H1 (cell line): ENCODE results near the gene ADAMTS16. TPM values are rescaled to one million over a fixed set of nuclear protein-coding genes. Genes with fewer than 3 reads are reported as not detected.

Source experiments
- CTCF ChIA-PET: fragments of 300-600 bp; sonication (Branson Sonifier 250); formaldehyde crosslinking; loops from one replicate; lab custom pipeline; 2021; ENCODE audit not compliant: partially characterized antibody; lab: Charles Lee
- POLR2A ChIA-PET: fragments of 300-600 bp; sonication (Branson Sonifier 250); formaldehyde crosslinking; loops from one replicate; lab custom pipeline; 2021; ENCODE audit warnings: inconsistent platforms; ENCODE audit not compliant: partially characterized antibody; lab: Charles Lee
- DNase-seq, 2 experiments: peaks; one replicate each; pipeline versions ENCODE4 v3.0.0 to v3.0.0-alpha.2; 2010 to 2022; ENCODE audit warnings: low spot score in 2 of 2, low read depth in 1 of 2, mixed read lengths in 1 of 2
- FAIRE-seq: peaks from 2 replicates; lab custom pipeline; 2011; peaks lifted over from hg19 to GRCh38; lab: Jason Lieb, UNC
- H2AFZ ChIP-seq: 2 replicates; pipeline ENCODE4 v1.8.1; 2012; ENCODE audit warnings: low read length, inconsistent platforms
- H2AK5ac ChIP-seq: 2 replicates; pipeline ENCODE4 v1.6.1; 2013; ENCODE audit warnings: low read depth, low read length
- H2BK120ac ChIP-seq: replicated peaks from 2 replicates; pipeline ENCODE3; 2013; ENCODE audit warnings: low read depth, low read length, inconsistent platforms
- H2BK12ac ChIP-seq: 2 replicates; pipeline ENCODE4 v1.6.1; 2013; ENCODE audit warnings: low read depth, low read length
- H2BK15ac ChIP-seq: 2 replicates; pipeline ENCODE4 v1.6.1; 2013; ENCODE audit warnings: low read length
- H2BK20ac ChIP-seq: 2 replicates; pipeline ENCODE4 v1.6.1; 2013; ENCODE audit warnings: low read length
- H2BK5ac ChIP-seq: 2 replicates; pipeline ENCODE4 v1.6.1; 2013; ENCODE audit warnings: low read depth, low read length
- H3K14ac ChIP-seq: 2 replicates; pipeline ENCODE4 v1.6.1; 2013; ENCODE audit warnings: inconsistent platforms; ENCODE audit not compliant: insufficient read length
- H3K18ac ChIP-seq: 2 replicates; pipeline ENCODE4 v1.6.1; 2013; ENCODE audit warnings: low read length; ENCODE audit errors: extremely low read depth
- H3K23ac ChIP-seq: 2 replicates; pipeline ENCODE4 v1.6.1; 2013; ENCODE audit warnings: inconsistent platforms; ENCODE audit not compliant: insufficient read length
- H3K23me2 ChIP-seq: 2 replicates; pipeline ENCODE4 v1.6.1; 2013; ENCODE audit warnings: low read depth, low read length
- H3K27ac ChIP-seq: 2 replicates; pipeline ENCODE4 v1.6.1; 2011; ENCODE audit warnings: low read depth, low read length, inconsistent platforms
- H3K27me3 ChIP-seq, 4 experiments: replicated peaks in 1 of 4; 1 replicate in 1 of 4; 2 replicates in 3 of 4; pipeline versions ENCODE4 v1.6.1 to v1.8.1; 2011 to 2013; ENCODE audit warnings: low read length in 3 of 4, mild to moderate bottlenecking in 3 of 4, inconsistent platforms in 2 of 4, mixed read lengths in 2 of 4, moderate library complexity in 1 of 4; ENCODE audit not compliant: control insufficient read depth in 3 of 4, insufficient read depth in 3 of 4; ENCODE audit errors: extremely low read depth in 1 of 4
- H3K36me3 ChIP-seq, 4 experiments: 2 replicates each; pipeline versions ENCODE4 v1.6.1 to v1.8.1; 2011 to 2013; ENCODE audit warnings: mild to moderate bottlenecking in 4 of 4, low read length in 3 of 4, moderate library complexity in 2 of 4, control low read depth in 1 of 4, inconsistent platforms in 1 of 4; ENCODE audit not compliant: insufficient read depth in 4 of 4, control insufficient read depth in 2 of 4
- H3K4ac ChIP-seq: replicated peaks from 2 replicates; pipeline ENCODE3; 2013; ENCODE audit warnings: low read length, low read depth, mixed read lengths, inconsistent platforms; ENCODE audit not compliant: insufficient read length
- H3K4me1 ChIP-seq, 4 experiments: replicated peaks in 1 of 4; 1 replicate in 1 of 4; 2 replicates in 3 of 4; pipeline versions ENCODE4 v1.6.1 to v1.8.1; 2011 to 2013; ENCODE audit warnings: low read length in 3 of 4, inconsistent platforms in 2 of 4, mixed read lengths in 1 of 4; ENCODE audit not compliant: insufficient read depth in 4 of 4, control insufficient read depth in 3 of 4
- H3K4me2 ChIP-seq, 2 experiments: 2 replicates each; pipeline versions ENCODE4 v1.6.1 to v1.8.1; 2011 to 2013; ENCODE audit warnings: low read depth in 2 of 2, low read length in 2 of 2, control low read depth in 1 of 2, inconsistent platforms in 1 of 2, mild to moderate bottlenecking in 1 of 2; ENCODE audit not compliant: insufficient read depth in 1 of 2
- H3K4me3 ChIP-seq, 4 experiments: fragments of 200-600, 300-600 bp in 1 of 4; sonication (generic), shearing (Covaris generic), sonication (Bioruptor Twin) in 1 of 4; 2 replicates each; pipeline versions ENCODE4 v1.5.1 to v1.8.1; 2011 to 2016; ENCODE audit warnings: low read length in 4 of 4, low read depth in 3 of 4, control low read depth in 2 of 4, inconsistent platforms in 2 of 4, mild to moderate bottlenecking in 2 of 4, mixed read lengths in 1 of 4, moderate library complexity in 1 of 4; ENCODE audit not compliant: insufficient read depth in 2 of 4; ENCODE audit errors: extremely low read depth in 1 of 4
- H3K56ac ChIP-seq: replicated peaks from 2 replicates; pipeline ENCODE3; 2013; ENCODE audit warnings: low read depth, mild to moderate bottlenecking, mixed read lengths, low read length, inconsistent platforms; ENCODE audit not compliant: insufficient read length
- H3K79me1 ChIP-seq: 2 replicates; pipeline ENCODE4 v1.6.1; 2013; ENCODE audit warnings: low read depth, low read length, control low read depth
- H3K79me2 ChIP-seq, 2 experiments: 2 replicates each; pipeline versions ENCODE4 v1.6.1 to v1.8.1; 2012 to 2013; ENCODE audit warnings: low read length in 2 of 2, mild to moderate bottlenecking in 2 of 2, inconsistent platforms in 1 of 2; ENCODE audit not compliant: insufficient read depth in 2 of 2, control insufficient read depth in 1 of 2
- H3K9ac ChIP-seq, 4 experiments: replicated peaks in 1 of 4; 1 replicate in 1 of 4; 2 replicates in 3 of 4; pipeline versions ENCODE4 v1.6.1 to v1.8.1; 2011 to 2013; ENCODE audit warnings: low read depth in 3 of 4, low read length in 3 of 4, control low read depth in 2 of 4, mild to moderate bottlenecking in 2 of 4, moderate library complexity in 2 of 4, inconsistent platforms in 1 of 4; ENCODE audit errors: extremely low read depth in 1 of 4
- H3K9me3 ChIP-seq, 2 experiments: 2 replicates each; pipeline versions ENCODE4 v1.6.1 to v1.8.1; 2012 to 2013; ENCODE audit warnings: mild to moderate bottlenecking in 2 of 2, moderate library complexity in 2 of 2, control low read depth in 1 of 2, inconsistent platforms in 1 of 2, low read depth in 1 of 2, low read length in 1 of 2, mixed read lengths in 1 of 2; ENCODE audit not compliant: insufficient read depth in 2 of 2
- H4K20me1 ChIP-seq, 2 experiments: replicated peaks in 1 of 2; 2 replicates each; pipeline versions ENCODE3 to v1.8.1; 2011 to 2013; ENCODE audit warnings: inconsistent platforms in 2 of 2, low read length in 2 of 2, mild to moderate bottlenecking in 1 of 2; ENCODE audit not compliant: insufficient read depth in 2 of 2, control insufficient read depth in 1 of 2
- H4K5ac ChIP-seq: 2 replicates; pipeline ENCODE4 v1.6.1; 2013; ENCODE audit warnings: low read length, low read depth, mixed read lengths, inconsistent platforms; ENCODE audit not compliant: insufficient read length
- H4K8ac ChIP-seq: 2 replicates; pipeline ENCODE4 v1.8.0; 2013; ENCODE audit warnings: mild to moderate bottlenecking, moderate library complexity, low read length, inconsistent platforms; ENCODE audit not compliant: insufficient read depth; ENCODE audit errors: extremely low read depth
- H4K91ac ChIP-seq: replicated peaks from 2 replicates; pipeline ENCODE3; 2013; ENCODE audit warnings: low read length, mixed read lengths, inconsistent platforms; ENCODE audit not compliant: insufficient read length
- EGR1 ChIP-seq: IDR thresholded peaks from 2 replicates; pipeline ENCODE4 v1.6.1; 2011; ENCODE audit warnings: low read depth, low read length, borderline replicate concordance
- HDAC2 ChIP-seq, 2 experiments: fragments of 300-600 bp in 1 of 2; sonication (generic) in 1 of 2; IDR thresholded peaks; 2 replicates each; pipeline ENCODE4 v1.6.1; 2011 to 2012; ENCODE audit warnings: low read depth in 2 of 2, low read length in 2 of 2, mild to moderate bottlenecking in 2 of 2, moderate library complexity in 2 of 2, borderline replicate concordance in 1 of 2, inconsistent platforms in 1 of 2
- JUND ChIP-seq: IDR thresholded peaks from 2 replicates; pipeline ENCODE4 v1.6.1; 2011; ENCODE audit warnings: mild to moderate bottlenecking, improper control_type of control experiment, low read length
- KDM1A ChIP-seq: fragments of 200-600, 300-600 bp; sonication (generic); IDR thresholded peaks from 2 replicates; pipeline ENCODE4 v1.7.1; 2016; ENCODE audit warnings: mild to moderate bottlenecking, low read length, borderline replicate concordance
- NANOG ChIP-seq: IDR thresholded peaks from 2 replicates; pipeline ENCODE4 v1.6.1; 2011; ENCODE audit warnings: low read length, low read depth, mild to moderate bottlenecking, inconsistent platforms; ENCODE audit not compliant: insufficient read depth, poor library complexity, severe bottlenecking
- RBBP5 ChIP-seq: IDR thresholded peaks from 2 replicates; pipeline ENCODE4 v1.7.1; 2012; ENCODE audit warnings: low read depth, mild to moderate bottlenecking, inconsistent platforms, low read length, moderate library complexity, borderline replicate concordance
- SIN3A ChIP-seq, 2 experiments: IDR thresholded peaks in 1 of 2; conservative IDR thresholded peaks in 1 of 2; 2 replicates each; pipeline ENCODE4 v1.6.1; 2011 to 2012; ENCODE audit warnings: low read length in 2 of 2, improper control_type of control experiment in 1 of 2, low read depth in 1 of 2, mild to moderate bottlenecking in 1 of 2
- SRF ChIP-seq: IDR thresholded peaks from 2 replicates; pipeline ENCODE4 v1.6.1; 2011; ENCODE audit warnings: mild to moderate bottlenecking, low read depth, low read length, moderate library complexity
- TCF12 ChIP-seq: IDR thresholded peaks from 2 replicates; pipeline ENCODE4 v1.6.1; 2011; ENCODE audit warnings: low read depth, mild to moderate bottlenecking, low read length
- WGBS, 2 experiments: shearing (Covaris generic) in 1 of 2; methylation state at CpG; one replicate each; pipeline versions ENCODE4 v1.1.6 to v1.1.7; 2013 to 2015; ENCODE audit warnings: low lambda C conversion rate in 2 of 2, mixed read lengths in 2 of 2, inconsistent platforms in 1 of 2, low coverage in 1 of 2, missing lambda C conversion rate in 1 of 2; ENCODE audit not compliant: insufficient replicate concordance in 2 of 2, insufficient coverage in 1 of 2, insufficient read length in 1 of 2; ENCODE audit errors: extremely low coverage in 1 of 2, missing lambda C conversion rate in 1 of 2; 5-methylcytosine and 5-hydroxymethylcytosine counted together
- polyA plus RNA-seq, 7 experiments: library from polyadenylated mRNA; depleted of rRNA in 3 of 7; stranded (reverse) in 5 of 7; unstranded in 2 of 7; fragments of >200 nt in 5 of 7; fragments of 200-250 nt in 2 of 7; gene quantifications; 1 replicate in 5 of 7; 2 replicates in 1 of 7; 4 replicates in 1 of 7; pipeline versions ENCODE4 v1.2.1 to v1.2.3, GENCODE V29; 2011 to 2013; ENCODE audit warnings: missing spikeins in 2 of 7, mixed read lengths in 2 of 7
- total RNA-seq: library from RNA; stranded (reverse); fragmentation: NEBNext Ultra II Directional; extraction: Animal tissue kit (Norgen Biotek cat#: 25700); gene quantifications from 2 replicates; pipeline ENCODE4 v1.2.1, GENCODE V29; 2021
- TF ChIP-seq, protein P1 (sequence below): IDR thresholded peaks from 2 replicates; pipeline ENCODE4 v1.6.1; 2011; ENCODE audit warnings: low read length, improper control_type of control experiment
- TF ChIP-seq, protein P2 (sequence below): IDR thresholded peaks from 2 replicates; pipeline ENCODE4 v1.6.1; 2012; ENCODE audit warnings: inconsistent platforms

ADAMTS16 gene
- total and polyA plus RNA-seq, 2 of the 8 experiments (the other 6 are each of a cell fraction or from before 2014, with no cell fraction given) = 3.7 to 16.0 TPM

DNA sequence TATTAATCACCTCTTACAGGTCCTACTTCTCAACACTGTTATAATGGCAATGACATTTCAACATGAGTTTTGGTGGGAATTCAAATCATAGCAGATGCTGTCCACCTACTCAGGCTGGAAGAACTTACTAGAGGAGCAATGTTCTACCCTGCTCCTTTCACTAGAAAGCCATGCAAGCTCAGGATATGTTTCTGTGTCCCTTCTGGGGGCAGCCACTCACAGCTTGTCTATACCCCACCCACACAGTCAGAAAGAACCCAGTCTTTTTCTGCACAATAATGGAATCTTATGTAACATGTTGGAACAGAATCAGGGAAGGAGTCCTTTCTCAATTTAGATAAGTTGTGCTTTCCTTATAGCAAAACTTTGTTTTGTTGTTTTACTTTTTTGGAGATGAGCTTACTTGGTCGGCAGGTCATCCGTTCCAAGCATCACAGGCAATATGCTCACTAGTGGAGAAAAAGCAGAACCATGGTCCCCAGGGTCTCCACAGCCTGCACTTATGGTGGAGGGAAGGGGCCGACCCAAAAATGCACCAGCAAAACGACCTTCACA is 229.0 kb downstream of the ADAMTS16 start:
- peaks cover 0 to 4% (median 1%) of the 10 kb centered on the region in 4 experiments; a peak in 2 of 7 replicates for H3K4me1 ChIP-seq
- TF ChIP-seq NANOG (no peak), RBBP5 (no peak), TCF12 (no peak), EGR1 (no peak), KDM1A (no peak), HDAC2 (IDR thresholded peaks at IDR 0.05; ENCODE audit: borderline replicate concordance in 1 of 2, low read depth in 2 of 2, low read length in 2 of 2) (no peak), JUND (no peak), SIN3A (conservative IDR thresholded peaks at IDR 0.05 in 1 of 2, IDR thresholded peaks at IDR 0.05 in 1 of 2; ENCODE audit: low read depth in 1 of 2, low read length in 2 of 2) (no peak), SRF (no peak)
- TF ChIP-seq, protein P1, sequence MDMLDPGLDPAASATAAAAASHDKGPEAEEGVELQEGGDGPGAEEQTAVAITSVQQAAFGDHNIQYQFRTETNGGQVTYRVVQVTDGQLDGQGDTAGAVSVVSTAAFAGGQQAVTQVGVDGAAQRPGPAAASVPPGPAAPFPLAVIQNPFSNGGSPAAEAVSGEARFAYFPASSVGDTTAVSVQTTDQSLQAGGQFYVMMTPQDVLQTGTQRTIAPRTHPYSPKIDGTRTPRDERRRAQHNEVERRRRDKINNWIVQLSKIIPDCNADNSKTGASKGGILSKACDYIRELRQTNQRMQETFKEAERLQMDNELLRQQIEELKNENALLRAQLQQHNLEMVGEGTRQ = no peak
- TF ChIP-seq, protein P2, sequence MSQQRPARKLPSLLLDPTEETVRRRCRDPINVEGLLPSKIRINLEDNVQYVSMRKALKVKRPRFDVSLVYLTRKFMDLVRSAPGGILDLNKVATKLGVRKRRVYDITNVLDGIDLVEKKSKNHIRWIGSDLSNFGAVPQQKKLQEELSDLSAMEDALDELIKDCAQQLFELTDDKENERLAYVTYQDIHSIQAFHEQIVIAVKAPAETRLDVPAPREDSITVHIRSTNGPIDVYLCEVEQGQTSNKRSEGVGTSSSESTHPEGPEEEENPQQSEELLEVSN = no peak

More for the DNA sequence above, 229.0 kb downstream of the ADAMTS16 start:
- CTCF ChIA-PET = interaction anchor here (0.9 to 1.2 kb wide), 3 partner anchors 13 to 76 kb away, joined by 3 to 5 read pairs (median 3); no protein-coding TSS in a partner anchor
- Histone ChIP-seq H2BK120ac (no peak overlapping the region), H3K18ac (no peak overlapping the region), H2BK15ac (no peak overlapping the region), H3K14ac (no peak overlapping the region), H3K4ac (no peak overlapping the region), H2BK5ac (no peak overlapping the region), H3K27me3 (no peaks in the 10 kb centered on the region), H2BK20ac (no peak overlapping the region), H3K36me3 (no peaks in the 10 kb centered on the region), H3K9ac (no peak overlapping the region), H2AFZ (no peak overlapping the region), H4K5ac (no peak overlapping the region), H3K9me3 (no peaks in the 10 kb centered on the region), H2AK5ac (no peak overlapping the region), H3K23me2 (no peaks in the 10 kb centered on the region), H3K79me1 (no peaks in the 10 kb centered on the region), H3K4me2 (no peak overlapping the region), H3K27ac (no peak overlapping the region), H4K91ac (no peak overlapping the region), H3K4me3 (no peak overlapping the region), H4K20me1 (no peaks in the 10 kb centered on the region), H3K79me2 (no peaks in the 10 kb centered on the region), H3K23ac (no peak overlapping the region), H4K8ac (no peak overlapping the region), H2BK12ac (0 out of 2 replicates have a peak overlapping the region, but pooled peaks have one; percentile 70), H3K56ac (no peak overlapping the region)
- 78% methylated on average over 3 of the region's 4 CpGs; no CpG with 5 or more reads in 1 of the 2 experiments for WGBS, 2 experiments
- FAIRE-seq = no peak
- POLR2A ChIA-PET = no interaction called here
- DNase-seq = no peak
